Natural killer cell (primary cell): ENCODE data around the gene DDX4. TPM values are rescaled to one million over a fixed set of nuclear protein-coding genes. Genes with fewer than 3 reads are reported as not detected.
"Not testable (repeated sequence)": the region's sequence is repeated elsewhere in the genome, so short reads cannot be mapped to it uniquely, and the experiment has no call there.

Experiments used
- ATAC-seq, 3 donors: fragments of 150-1000 bp in 2 of 3; fragments of 200-7000 bp in 1 of 3; cut with Tn5 transposase; 1 replicate in 1 of 3; 2 replicates in 2 of 3; pipeline ENCODE4 v1.10.0; 2021; ENCODE audit warnings: mild to moderate bottlenecking in 2 of 3, moderate library complexity in 2 of 3
- DNase-seq, 2 donors: peaks; one replicate each; pipeline versions ENCODE4 v3.0.0 to v3.0.0-alpha.2; 2013 to 2021; ENCODE audit warnings: mixed read lengths in 1 of 2
- H3K27ac ChIP-seq: one replicate; pipeline ENCODE4 v1.5.1; 2013; ENCODE audit warnings: mild to moderate bottlenecking, low read length
- H3K27me3 ChIP-seq: one replicate; pipeline ENCODE4 v1.6.1; 2013; ENCODE audit warnings: low read length; ENCODE audit not compliant: control insufficient read depth, insufficient read depth
- H3K36me3 ChIP-seq: one replicate; pipeline ENCODE4 v1.6.1; 2013; ENCODE audit warnings: low read length; ENCODE audit not compliant: control insufficient read depth, insufficient read depth
- H3K4me1 ChIP-seq: one replicate; pipeline ENCODE4 v1.6.1; 2013; ENCODE audit warnings: low read length; ENCODE audit not compliant: control insufficient read depth, insufficient read depth
- H3K4me3 ChIP-seq: one replicate; pipeline ENCODE4 v1.5.1; 2013; ENCODE audit warnings: low read length
- H3K9me3 ChIP-seq: one replicate; pipeline ENCODE4 v1.6.1; 2013; ENCODE audit warnings: low read length; ENCODE audit not compliant: control insufficient read depth, insufficient read depth
- H3K27ac Mint-ChIP-seq, 2 donors: one replicate each; pipeline ENCODE4 v1.8.0; 2022; ENCODE audit warnings: mild to moderate bottlenecking in 2 of 2, mixed read lengths in 2 of 2, moderate library complexity in 1 of 2
- H3K27me3 Mint-ChIP-seq, 2 donors: one replicate each; pipeline ENCODE4 v1.8.0; 2022; ENCODE audit warnings: low read depth in 2 of 2, mixed read lengths in 2 of 2
- H3K36me3 Mint-ChIP-seq: one replicate; pipeline ENCODE4 v1.8.0; 2022; ENCODE audit warnings: mixed read lengths
- H3K4me1 Mint-ChIP-seq, 2 donors: one replicate each; pipeline ENCODE4 v1.8.0; 2022; ENCODE audit warnings: mixed read lengths in 2 of 2
- H3K4me3 Mint-ChIP-seq: one replicate; pipeline ENCODE4 v1.8.0; 2022; ENCODE audit warnings: mild to moderate bottlenecking, moderate library complexity, mixed read lengths
- H3K9me3 Mint-ChIP-seq, 2 donors: one replicate each; pipeline ENCODE4 v1.8.0; 2022; ENCODE audit warnings: mixed read lengths in 2 of 2
- WGBS: methylation state at CpG from one replicate; pipeline ENCODE4 v1.1.7; 2013; ENCODE audit warnings: missing lambda C conversion rate; ENCODE audit not compliant: insufficient coverage; 5-methylcytosine and 5-hydroxymethylcytosine counted together
- intact Hi-C: fragments of 100-400 bp; cut with micrococcal nuclease; formaldehyde crosslinking; loops from one replicate; pipeline ENCODE4 v1.14.2; 2022
- total RNA-seq, 4 donors: library from RNA; stranded (reverse); fragments of 120-200 nt in 1 of 4; gene quantifications; one replicate each; pipeline versions ENCODE4 v1.2.3 to v1.2.4, GENCODE V29; 2013 to 2022
- TF ChIP-seq, protein P1 (sequence below): fragments of 200-600 bp; IDR thresholded peaks from one replicate; pipeline ENCODE4 v1.8.0; 2022; ENCODE audit warnings: antibody characterized with exemption

Gene DDX4
- total RNA-seq, 3 donors from 2014 or later (not counting 1 experiment from before 2014, with no cell fraction given): not detected

DNA sequence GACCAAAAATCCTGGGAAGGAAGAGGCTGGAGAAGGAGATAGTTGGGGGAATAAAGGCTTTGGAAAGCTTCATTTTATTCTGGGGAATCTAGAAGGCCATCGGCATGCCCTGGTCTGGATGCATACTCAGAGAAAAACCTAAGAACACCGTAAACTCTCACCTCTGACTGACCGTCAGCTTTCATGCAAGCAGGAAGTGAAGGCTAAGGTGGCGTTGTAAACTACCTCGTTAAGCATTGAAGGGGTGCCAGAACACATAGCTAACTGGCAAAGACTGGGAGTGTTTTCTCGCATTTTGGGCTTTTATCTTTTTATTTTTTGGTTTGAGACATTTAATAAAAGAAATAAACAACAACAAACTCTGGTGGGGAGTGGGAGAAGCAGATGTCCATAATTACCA, 23.1 kb upstream of the DDX4 start:
- 63% methylated on average over 5 of the region's 6 CpGs for WGBS
- no peaks in the 10 kb centered on the region for H3K36me3 ChIP-seq
- H3K4me3 ChIP-seq: no peak overlapping the region
- no peak overlapping the region for H3K27ac ChIP-seq
- TF ChIP-seq, protein P1, sequence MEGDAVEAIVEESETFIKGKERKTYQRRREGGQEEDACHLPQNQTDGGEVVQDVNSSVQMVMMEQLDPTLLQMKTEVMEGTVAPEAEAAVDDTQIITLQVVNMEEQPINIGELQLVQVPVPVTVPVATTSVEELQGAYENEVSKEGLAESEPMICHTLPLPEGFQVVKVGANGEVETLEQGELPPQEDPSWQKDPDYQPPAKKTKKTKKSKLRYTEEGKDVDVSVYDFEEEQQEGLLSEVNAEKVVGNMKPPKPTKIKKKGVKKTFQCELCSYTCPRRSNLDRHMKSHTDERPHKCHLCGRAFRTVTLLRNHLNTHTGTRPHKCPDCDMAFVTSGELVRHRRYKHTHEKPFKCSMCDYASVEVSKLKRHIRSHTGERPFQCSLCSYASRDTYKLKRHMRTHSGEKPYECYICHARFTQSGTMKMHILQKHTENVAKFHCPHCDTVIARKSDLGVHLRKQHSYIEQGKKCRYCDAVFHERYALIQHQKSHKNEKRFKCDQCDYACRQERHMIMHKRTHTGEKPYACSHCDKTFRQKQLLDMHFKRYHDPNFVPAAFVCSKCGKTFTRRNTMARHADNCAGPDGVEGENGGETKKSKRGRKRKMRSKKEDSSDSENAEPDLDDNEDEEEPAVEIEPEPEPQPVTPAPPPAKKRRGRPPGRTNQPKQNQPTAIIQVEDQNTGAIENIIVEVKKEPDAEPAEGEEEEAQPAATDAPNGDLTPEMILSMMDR: no peak
- Mint-ChIP-seq H3K4me3 (no peak overlapping the region), H3K27me3 (peaks cover 4 to 20% of the 10 kb centered on the region in 2 donors), H3K27ac (no peak overlapping the region), H3K36me3 (no peaks in the 10 kb centered on the region), H3K4me1 (peaks cover 11 to 17% of the 10 kb centered on the region in 2 donors), H3K9me3 (no peaks in the 10 kb centered on the region)
- DNase-seq: no peak
- no peaks in the 10 kb centered on the region for H3K27me3 ChIP-seq
- intact Hi-C loops: no loop called here
- ATAC-seq: no peak
- no peaks in the 10 kb centered on the region for H3K9me3 ChIP-seq
- H3K4me1 ChIP-seq: peaks cover 14% of the 10 kb centered on the region

DNA sequence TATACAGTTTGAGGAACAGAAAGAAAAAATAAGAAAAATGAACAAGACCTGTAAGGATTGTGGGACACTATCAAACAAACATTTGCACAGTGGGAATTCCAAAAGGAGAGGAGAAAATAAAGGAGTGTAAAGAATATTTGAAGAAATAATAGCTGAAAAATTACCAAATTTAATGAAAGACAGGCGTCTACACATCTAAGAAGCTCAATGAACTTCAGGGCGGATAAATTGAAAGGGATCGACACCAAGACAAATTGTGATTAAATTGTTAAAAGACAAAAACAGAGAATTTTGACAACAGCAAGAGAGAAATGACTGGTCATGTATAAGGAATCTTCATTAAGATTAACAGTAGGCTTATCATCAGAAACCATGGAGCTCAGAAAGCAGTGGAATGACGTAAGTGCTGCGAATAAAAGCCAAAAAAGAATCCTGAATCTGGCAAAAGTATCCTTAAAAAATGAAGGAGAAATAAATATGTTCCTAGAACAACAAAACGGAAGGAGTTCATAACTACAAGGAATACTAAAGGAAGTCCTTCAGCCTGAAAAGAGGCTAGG, 22.3 kb upstream of the DDX4 start:
- H3K4me3 ChIP-seq: no peak overlapping the region
- DNase-seq (no peak), ATAC-seq (no peak)
- H3K9me3 Mint-ChIP-seq: no peaks in the 10 kb centered on the region
- H3K27me3 ChIP-seq: no peaks in the 10 kb centered on the region
- peaks cover 9 to 20% of the 10 kb centered on the region in 2 donors for H3K27me3 Mint-ChIP-seq
- no peaks in the 10 kb centered on the region for H3K36me3 Mint-ChIP-seq
- peaks cover 14% of the 10 kb centered on the region for H3K4me1 ChIP-seq
- H3K36me3 ChIP-seq: no peaks in the 10 kb centered on the region
- TF ChIP-seq, protein P1: no peak
- no peak overlapping the region for H3K27ac Mint-ChIP-seq
- H3K27ac ChIP-seq: no peak overlapping the region
- peaks cover 11 to 17% of the 10 kb centered on the region in 2 donors for H3K4me1 Mint-ChIP-seq
- H3K4me3 Mint-ChIP-seq: no peak overlapping the region
- intact Hi-C loops: no loop called here
- WGBS: 100% methylated on average over 5 of the region's 6 CpGs
- no peaks in the 10 kb centered on the region for H3K9me3 ChIP-seq

DNA sequence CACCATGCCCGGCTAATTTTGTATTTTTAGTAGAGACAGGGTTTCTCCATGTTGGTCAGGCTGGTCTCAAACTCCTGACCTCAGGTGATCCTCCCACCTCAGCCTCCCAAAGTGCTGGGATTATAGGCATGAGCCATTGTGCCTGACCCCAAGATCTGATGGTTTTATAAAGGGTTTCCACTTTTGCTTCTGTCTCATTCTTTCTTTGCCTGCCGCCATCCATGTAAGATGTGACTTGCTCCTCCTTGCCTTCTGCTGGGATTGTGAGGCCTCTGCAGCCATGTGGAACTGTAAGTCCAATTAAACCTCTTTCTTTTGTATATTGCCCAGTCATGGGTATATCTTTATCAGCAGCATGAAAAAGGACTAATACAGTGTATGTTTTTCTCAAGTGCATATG, 18.8 kb upstream of the DDX4 start:
- 95% methylated on average over 1 of the region's 2 CpGs for whole genome bisulfite sequencing
- ATAC-seq, intact Hi-C loops: not testable (repeated sequence)

DNA sequence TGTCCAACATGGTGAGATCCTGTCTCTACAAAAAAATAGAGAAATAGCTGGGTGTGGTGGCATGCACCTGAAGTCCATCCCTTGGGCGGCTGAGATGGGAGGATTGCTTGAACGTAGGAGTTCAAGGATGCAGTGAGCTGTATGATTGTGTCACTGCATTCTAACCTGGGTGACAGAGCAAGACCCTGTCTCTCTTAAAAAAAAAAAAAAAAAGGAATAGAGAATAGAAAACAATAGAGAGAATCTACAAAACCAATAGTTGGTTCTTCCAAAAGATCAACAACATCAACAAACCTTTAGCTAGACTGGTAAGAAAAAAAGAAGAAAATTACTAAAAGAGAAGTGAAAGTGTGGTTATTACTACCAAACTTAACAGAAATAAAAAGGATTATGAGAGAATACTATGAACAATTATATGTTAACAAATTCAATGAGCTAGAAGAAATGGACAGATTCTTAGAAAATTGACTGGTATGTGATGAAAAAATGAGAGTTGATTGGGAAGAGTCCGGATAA, 17.6 kb upstream of the DDX4 start:
- intact Hi-C loops: no loop called here

More for the DNA sequence above, 18.8 kb upstream of the DDX4 start:
- not testable (repeated sequence) for H3K4me1 Mint-ChIP-seq, H3K27ac Mint-ChIP-seq, H3K27me3 ChIP-seq, H3K27ac ChIP-seq, H3K4me3 ChIP-seq, H3K4me3 Mint-ChIP-seq, H3K9me3 ChIP-seq, H3K36me3 ChIP-seq, H3K36me3 Mint-ChIP-seq, DNase-seq, H3K9me3 Mint-ChIP-seq, H3K4me1 ChIP-seq
- H3K27me3 Mint-ChIP-seq: peaks cover 9 to 20% of the 10 kb centered on the region in 2 donors

More for the DNA sequence above, 17.6 kb upstream of the DDX4 start:
- Mint-ChIP-seq H3K9me3 (no peaks in the 10 kb centered on the region), H3K36me3 (no peaks in the 10 kb centered on the region), H3K27me3 (peaks cover 8 to 13% of the 10 kb centered on the region in 2 donors), H3K27ac (no peak overlapping the region), H3K4me1 (no peaks in the 10 kb centered on the region), H3K4me3 (no peak overlapping the region)
- H3K9me3 ChIP-seq: no peaks in the 10 kb centered on the region
- TF ChIP-seq, protein P1: no peak
- H3K4me1 ChIP-seq: no peaks in the 10 kb centered on the region
- H3K27ac ChIP-seq: no peak overlapping the region
- no peak overlapping the region for H3K4me3 ChIP-seq
- H3K27me3 ChIP-seq: no peaks in the 10 kb centered on the region
- no peak for ATAC-seq
- no peaks in the 10 kb centered on the region for H3K36me3 ChIP-seq
- DNase-seq: no peak
- WGBS: 96% methylated on average over 2 of the region's 3 CpGs
